ENCODE measurements around the gene AIFM2. TPM values are rescaled to one million over a fixed set of nuclear protein-coding genes. Genes with fewer than 3 reads are reported as not detected.

AIFM2 gene
- total and polyA plus RNA-seq, 2 of the 13 experiments (the other 11 are each of a cell fraction or from before 2014, with no cell fraction given): 20.3 to 29.5 TPM

DNA sequence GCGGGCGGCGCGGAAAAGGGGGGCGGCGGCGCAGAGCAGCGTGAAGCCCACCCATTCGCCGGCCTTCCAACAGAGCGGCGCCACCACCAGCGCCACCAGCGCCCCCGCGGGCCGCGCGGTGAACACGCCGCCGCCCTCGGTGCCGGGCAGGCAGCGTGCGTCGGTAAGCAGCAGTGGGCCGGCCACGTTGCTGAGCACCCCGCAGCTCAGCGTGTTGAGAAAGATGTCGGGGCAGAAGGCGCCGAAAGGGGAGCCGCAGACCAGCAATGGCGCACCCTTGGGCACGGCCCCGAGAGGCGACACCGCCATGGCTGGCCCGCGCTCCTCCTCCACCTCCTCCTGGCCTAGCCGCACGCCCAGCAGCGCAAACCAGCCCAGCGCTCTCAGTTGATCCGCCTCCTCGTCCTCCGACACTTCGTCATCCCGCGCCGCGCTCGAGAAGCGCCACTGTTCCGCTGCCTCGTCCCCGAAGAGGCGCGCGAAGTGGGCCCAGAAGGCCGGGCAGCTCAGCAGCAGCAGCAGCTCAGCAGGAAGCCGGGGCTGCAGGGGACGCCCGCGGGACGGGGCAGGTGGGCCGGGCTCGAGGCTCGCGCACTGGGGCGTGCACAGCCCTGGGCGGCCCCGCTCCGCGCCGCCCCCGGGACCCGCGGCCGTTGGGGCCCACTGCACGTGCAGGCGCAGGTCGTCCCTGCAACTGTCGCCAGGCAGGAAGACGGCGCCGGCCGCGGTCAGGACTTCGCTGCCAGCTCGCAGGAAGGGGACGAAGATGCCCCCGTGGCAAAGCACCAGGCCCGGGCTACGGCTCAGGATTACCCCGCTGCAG lies 13.3 kb upstream of the AIFM2 start (continued):
- TF ChIP-seq, protein P1, sequence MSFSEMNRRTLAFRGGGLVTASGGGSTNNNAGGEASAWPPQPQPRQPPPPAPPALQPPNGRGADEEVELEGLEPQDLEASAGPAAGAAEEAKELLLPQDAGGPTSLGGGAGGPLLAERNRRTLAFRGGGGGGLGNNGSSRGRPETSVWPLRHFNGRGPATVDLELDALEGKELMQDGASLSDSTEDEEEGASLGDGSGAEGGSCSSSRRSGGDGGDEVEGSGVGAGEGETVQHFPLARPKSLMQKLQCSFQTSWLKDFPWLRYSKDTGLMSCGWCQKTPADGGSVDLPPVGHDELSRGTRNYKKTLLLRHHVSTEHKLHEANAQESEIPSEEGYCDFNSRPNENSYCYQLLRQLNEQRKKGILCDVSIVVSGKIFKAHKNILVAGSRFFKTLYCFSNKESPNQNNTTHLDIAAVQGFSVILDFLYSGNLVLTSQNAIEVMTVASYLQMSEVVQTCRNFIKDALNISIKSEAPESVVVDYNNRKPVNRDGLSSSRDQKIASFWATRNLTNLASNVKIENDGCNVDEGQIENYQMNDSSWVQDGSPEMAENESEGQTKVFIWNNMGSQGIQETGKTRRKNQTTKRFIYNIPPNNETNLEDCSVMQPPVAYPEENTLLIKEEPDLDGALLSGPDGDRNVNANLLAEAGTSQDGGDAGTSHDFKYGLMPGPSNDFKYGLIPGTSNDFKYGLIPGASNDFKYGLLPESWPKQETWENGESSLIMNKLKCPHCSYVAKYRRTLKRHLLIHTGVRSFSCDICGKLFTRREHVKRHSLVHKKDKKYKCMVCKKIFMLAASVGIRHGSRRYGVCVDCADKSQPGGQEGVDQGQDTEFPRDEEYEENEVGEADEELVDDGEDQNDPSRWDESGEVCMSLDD (CRISPR knock-in tag; IDR thresholded peaks at IDR 0.05; ENCODE audit: borderline replicate concordance): peak; percentile 61
- TF ChIP-seq, protein P2, sequence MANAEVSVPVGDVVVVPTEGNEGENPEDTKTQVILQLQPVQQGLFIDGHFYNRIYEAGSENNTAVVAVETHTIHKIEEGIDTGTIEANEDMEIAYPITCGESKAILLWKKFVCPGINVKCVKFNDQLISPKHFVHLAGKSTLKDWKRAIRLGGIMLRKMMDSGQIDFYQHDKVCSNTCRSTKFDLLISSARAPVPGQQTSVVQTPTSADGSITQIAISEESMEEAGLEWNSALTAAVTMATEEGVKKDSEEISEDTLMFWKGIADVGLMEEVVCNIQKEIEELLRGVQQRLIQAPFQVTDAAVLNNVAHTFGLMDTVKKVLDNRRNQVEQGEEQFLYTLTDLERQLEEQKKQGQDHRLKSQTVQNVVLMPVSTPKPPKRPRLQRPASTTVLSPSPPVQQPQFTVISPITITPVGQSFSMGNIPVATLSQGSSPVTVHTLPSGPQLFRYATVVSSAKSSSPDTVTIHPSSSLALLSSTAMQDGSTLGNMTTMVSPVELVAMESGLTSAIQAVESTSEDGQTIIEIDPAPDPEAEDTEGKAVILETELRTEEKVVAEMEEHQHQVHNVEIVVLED (CRISPR knock-in tag; IDR thresholded peaks at IDR 0.05; ENCODE audit: borderline replicate concordance): no peak; the same call in 1 of the 2 replicates
- TF ChIP-seq, protein P3, sequence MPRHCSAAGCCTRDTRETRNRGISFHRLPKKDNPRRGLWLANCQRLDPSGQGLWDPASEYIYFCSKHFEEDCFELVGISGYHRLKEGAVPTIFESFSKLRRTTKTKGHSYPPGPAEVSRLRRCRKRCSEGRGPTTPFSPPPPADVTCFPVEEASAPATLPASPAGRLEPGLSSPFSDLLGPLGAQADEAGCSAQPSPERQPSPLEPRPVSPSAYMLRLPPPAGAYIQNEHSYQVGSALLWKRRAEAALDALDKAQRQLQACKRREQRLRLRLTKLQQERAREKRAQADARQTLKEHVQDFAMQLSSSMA (CRISPR knock-in tag; IDR thresholded peaks at IDR 0.05): no peak
- TF ChIP-seq KDM2A (CRISPR knock-in tag; IDR thresholded peaks at IDR 0.05; ENCODE audit: borderline replicate concordance, low read depth): peak; percentile 75; the same call in 1 of the 2 replicates
- peak; percentile 71; the same call in 1 of the 2 replicates for TF ChIP-seq RNF2 (conservative IDR thresholded peaks at IDR 0.05; ENCODE audit: low read depth)
- TF ChIP-seq ZNF333 (CRISPR knock-in tag; IDR thresholded peaks at IDR 0.05; ENCODE audit: borderline replicate concordance): no peak
- TF ChIP-seq SIX4 (CRISPR knock-in tag; IDR thresholded peaks at IDR 0.05): no peak
- 0 out of 2 replicates have a peak, but pooled peaks have one; percentile 24 for TF ChIP-seq KDM3A (CRISPR knock-in tag; IDR thresholded peaks at IDR 0.05; ENCODE audit: low read depth)
- no peak for TF ChIP-seq ZNF7 (CRISPR knock-in tag; IDR thresholded peaks at IDR 0.05)
- TF ChIP-seq, protein P4, sequence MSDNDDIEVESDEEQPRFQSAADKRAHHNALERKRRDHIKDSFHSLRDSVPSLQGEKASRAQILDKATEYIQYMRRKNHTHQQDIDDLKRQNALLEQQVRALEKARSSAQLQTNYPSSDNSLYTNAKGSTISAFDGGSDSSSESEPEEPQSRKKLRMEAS (IDR thresholded peaks at IDR 0.05): peak; percentile 95
- TF ChIP-seq, protein P5, sequence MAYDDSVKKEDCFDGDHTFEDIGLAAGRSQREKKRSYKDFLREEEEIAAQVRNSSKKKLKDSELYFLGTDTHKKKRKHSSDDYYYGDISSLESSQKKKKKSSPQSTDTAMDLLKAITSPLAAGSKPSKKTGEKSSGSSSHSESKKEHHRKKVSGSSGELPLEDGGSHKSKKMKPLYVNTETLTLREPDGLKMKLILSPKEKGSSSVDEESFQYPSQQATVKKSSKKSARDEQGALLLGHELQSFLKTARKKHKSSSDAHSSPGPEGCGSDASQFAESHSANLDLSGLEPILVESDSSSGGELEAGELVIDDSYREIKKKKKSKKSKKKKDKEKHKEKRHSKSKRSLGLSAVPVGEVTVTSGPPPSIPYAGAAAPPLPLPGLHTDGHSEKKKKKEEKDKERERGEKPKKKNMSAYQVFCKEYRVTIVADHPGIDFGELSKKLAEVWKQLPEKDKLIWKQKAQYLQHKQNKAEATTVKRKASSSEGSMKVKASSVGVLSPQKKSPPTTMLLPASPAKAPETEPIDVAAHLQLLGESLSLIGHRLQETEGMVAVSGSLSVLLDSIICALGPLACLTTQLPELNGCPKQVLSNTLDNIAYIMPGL (CRISPR knock-in tag; IDR thresholded peaks at IDR 0.05; ENCODE audit: borderline replicate concordance in 1 of 2, low read depth in 1 of 2): peak; percentile 90 to 95
- peak; percentile 42; the same call in 1 of the 2 replicates for TF ChIP-seq THAP11 (CRISPR knock-in tag; IDR thresholded peaks at IDR 0.05)
- TF ChIP-seq NR1H2 (CRISPR knock-in tag; IDR thresholded peaks at IDR 0.05; ENCODE audit: borderline replicate concordance, low read depth): peak; percentile 76
- no peak for TF ChIP-seq DNMT3B (CRISPR knock-in tag; conservative IDR thresholded peaks at IDR 0.05)
- 0 out of 2 replicates have a peak, but pooled peaks have one; percentile 64 for TF ChIP-seq MAFG (CRISPR knock-in tag; IDR thresholded peaks at IDR 0.05)
- TF ChIP-seq, protein P6, sequence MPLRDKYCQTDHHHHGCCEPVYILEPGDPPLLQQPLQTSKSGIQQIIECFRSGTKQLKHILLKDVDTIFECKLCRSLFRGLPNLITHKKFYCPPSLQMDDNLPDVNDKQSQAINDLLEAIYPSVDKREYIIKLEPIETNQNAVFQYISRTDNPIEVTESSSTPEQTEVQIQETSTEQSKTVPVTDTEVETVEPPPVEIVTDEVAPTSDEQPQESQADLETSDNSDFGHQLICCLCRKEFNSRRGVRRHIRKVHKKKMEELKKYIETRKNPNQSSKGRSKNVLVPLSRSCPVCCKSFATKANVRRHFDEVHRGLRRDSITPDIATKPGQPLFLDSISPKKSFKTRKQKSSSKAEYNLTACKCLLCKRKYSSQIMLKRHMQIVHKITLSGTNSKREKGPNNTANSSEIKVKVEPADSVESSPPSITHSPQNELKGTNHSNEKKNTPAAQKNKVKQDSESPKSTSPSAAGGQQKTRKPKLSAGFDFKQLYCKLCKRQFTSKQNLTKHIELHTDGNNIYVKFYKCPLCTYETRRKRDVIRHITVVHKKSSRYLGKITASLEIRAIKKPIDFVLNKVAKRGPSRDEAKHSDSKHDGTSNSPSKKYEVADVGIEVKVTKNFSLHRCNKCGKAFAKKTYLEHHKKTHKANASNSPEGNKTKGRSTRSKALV (CRISPR knock-in tag; IDR thresholded peaks at IDR 0.05): peak; percentile 90

Measured in HepG2 (cell line).